Stimulated activated CD4-positive, alpha-beta T cell treated with anti-CD3 and anti-CD28 coated beads, Interleukin-1b, Interleukin-23, amount 100 ng/mL, for 4 hours (primary cell): ENCODE data around the gene ATG3.
"Not testable (repeated sequence)": the region's sequence is repeated elsewhere in the genome, so short reads cannot be mapped to it uniquely, and the experiment has no call there.

Experiments
- DNase-seq, 2 donors: peaks; one replicate each; pipeline ENCODE4 v3.0.0-alpha.2; 2020; ENCODE audit warnings: low read depth in 2 of 2

ATG3 gene

GRCh38 chr3:112498914-112499711 is 62.6 kb downstream of the ATG3 start, which contains the start of gene BTLA:
Gene BTLA, minus strand, starts transcription at chr3:112499472. Its CDS starts 114 bp downstream, at chr3:112499358.
- no peak for DNase-seq

- DNase-seq, result no peak
Observed at GRCh38 chr3:112497897-112498548, 63.7 kb downstream of the ATG3 start.

DNA sequence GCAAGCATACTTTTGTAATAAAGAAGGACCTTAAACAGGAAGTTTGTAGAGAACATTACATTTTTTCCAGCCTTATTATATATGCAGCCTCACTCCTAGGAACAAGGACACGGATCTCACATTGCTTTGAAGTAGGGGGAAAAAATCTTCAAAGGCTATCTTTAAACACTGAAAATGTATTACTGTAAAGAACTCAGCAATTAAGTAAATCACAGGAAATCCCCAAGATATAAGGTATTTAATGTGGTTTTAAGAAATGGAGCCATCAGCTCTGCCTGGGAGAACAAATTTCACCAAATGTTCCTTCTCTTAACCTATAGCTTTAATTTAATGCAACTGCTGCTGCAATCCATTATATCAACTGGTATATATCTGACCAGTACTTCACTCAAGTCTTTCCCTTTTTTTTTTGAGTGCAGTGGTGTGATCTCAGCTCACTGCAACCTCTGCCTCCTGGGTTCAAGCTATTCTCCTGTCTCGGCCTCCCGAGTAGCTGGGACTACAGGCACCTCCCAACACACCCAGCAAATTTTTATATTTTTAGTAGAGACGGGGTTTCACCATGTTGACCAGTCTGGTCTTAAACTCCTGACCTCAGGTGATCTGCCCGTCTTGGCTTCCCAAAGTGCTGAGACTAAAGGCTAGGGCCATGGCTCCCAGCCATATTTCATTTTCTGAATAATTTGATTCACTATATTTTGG is 65.2 kb downstream of the ATG3 start:
- no peak for DNase-seq

DNA sequence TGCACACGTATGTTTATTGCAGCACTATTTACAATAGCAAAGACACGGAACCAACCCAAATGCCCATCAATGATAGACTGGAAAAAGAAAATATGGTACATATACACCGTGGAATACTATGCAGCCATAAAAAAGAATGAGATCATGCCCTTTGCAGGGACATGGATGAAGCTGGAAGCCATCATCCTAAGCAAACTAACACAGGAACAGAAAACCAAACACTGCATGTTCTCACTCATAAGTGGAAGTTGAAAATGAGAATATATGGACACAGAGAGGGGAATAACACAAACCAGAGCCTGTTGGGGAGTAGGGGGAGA is 67.4 kb downstream of the ATG3 start:
- DNase-seq, result not testable (repeated sequence)

DNA sequence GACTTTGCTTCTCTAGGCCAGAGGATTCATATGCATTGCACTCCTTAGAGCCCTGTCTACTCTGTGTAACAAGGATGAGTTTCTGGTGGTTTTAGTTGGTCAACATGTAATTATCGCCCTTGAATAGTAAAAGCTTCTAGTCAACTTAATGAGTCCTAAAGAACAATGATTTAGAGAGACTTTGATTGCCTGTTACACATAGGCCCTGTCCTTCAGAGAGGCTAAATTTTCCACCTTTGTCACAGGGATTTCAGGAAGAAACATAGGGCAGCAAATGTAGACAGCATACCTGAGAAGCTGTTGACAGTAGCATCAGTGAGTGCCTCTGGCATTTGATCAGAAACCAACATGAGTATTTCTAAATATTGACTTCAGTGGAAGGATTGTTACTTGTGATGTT is 69.6 kb downstream of the ATG3 start:
- no peak for DNase-seq

DNA sequence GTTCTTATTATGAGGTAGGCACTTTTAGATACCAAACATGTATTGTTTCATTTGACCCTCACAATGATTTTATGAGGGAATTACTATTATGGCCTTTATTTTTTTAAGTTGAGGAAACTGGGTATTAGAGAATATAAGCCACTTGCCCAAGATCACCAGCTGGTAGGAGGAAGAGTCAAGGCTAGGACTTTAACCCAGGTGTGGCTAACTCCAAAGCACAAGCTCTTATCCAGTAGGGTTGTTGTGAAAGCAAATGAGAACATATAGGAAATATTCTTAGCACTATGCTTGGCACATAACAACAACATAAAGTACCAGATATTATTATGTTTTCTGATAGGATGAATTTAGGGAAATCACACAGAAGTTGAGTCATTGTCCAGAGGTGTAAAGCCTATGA is 70.4 kb downstream of the ATG3 start:
- no peak for DNase-seq

DNA sequence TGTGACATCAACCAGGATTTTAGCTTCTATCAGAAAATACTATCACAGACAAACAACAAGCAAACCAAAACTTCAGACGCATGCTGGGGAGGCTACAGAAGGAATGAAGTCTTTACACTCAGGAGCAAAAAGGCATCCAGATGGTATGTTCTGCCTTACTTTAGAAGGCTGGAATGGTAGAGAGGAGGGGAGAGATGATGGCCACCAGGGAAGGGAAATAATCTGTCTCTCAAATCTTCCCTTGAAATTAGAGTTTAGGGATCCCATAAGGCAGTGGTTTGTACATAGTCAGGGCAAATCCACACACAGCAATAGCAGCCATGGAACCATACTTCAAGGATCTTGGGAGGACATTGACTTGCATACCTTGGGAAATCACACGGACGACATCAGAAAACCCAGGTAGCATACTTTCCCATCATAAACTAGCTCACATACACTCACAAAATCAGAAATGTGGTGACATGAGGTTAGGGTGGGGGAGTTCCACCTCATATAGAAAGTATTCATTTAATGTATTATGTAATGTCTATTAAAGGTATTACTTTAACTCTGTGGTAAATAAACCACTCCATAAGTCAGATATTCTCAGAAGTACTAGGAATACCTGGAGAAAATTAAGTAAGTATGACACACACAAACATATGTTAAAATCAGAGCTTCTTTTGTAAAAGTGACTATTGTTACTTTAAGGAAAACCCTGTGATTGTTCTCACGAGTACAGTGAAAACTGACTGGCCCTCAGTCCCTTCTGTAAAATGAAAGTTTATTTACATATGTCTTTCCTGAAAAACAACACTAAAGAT is 71.9 kb downstream of the ATG3 start:
- DNase-seq, result no peak

DNA sequence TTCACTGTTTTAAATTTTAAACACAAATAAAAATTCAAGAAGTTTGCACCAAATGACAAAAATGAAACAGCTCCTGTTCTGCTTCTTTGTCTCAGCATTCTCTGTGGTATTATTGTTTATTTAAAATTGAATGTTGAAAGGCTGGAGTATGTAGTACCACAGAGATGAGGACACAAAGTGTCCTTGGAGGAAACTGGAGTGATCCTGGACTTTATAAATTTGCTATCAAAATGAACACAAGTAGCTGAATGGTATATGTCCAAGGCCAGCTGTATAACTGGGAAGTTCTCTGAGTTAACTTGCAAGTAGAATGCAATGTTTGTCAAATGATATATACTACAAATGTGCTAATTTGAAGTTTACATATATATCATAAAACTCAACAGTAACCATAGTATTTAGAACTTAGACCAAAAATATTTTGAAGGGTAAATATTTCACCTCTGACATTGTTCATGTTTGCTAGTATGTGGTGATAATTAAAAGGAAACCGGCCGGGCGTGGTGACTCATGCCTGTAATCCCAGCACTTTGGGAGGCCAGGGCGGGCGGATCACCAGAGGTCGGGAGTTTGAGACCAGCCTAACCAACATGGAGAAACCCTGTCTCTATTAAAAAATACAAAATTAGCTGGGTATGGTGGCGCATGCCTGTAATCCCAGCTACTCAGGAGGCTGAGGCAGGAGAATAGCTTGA is 74.8 kb downstream of the ATG3 start:
- no peak for DNase-seq

DNA sequence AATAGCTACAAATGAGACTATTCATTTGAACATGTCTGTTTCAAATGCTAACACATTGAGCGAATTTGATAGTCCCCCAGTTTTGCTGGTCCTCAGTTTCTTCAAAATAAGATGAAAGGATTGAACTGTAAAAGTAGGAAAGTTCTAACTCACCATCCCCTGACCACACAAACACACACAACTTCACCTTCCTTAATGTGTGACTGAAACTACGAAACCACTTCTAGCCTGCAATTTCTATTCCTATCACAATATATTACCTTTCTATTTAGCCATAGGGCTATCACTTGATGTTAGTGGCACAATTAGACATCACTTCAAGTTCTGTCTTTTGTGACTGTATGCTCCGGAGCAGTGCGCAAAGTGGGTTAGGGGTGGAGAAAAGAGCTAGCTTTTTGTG is 77.4 kb downstream of the ATG3 start:
- DNase-seq, result no peak

GRCh38 chr3:112482675-112483074 is 79.1 kb downstream of the ATG3 start:
- no peak for DNase-seq
